Measurements from ENCODE around the gene ZMYM2.
"Not testable (repeated sequence)": the region's sequence is repeated elsewhere in the genome, so short reads cannot be mapped to it uniquely, and the experiment has no call there.

The ZMYM2 gene

GRCh38 chr13:19959831-19960652 is 1.5 kb downstream of the ZMYM2 start:
- FAIRE-seq (peak; percentile 92), DNase-seq (ENCODE audit: insufficient read length) (peak; percentile 48)
- TF ChIP-seq POLR2AphosphoS5 (IDR thresholded peaks at IDR 0.05; ENCODE audit: low read depth, low read length): no peak
- no peak for TF ChIP-seq POLR2A (IDR thresholded peaks at IDR 0.05; ENCODE audit: low read depth, low read length)
- no peak for TF ChIP-seq TAF1 (IDR thresholded peaks at IDR 0.05; ENCODE audit: borderline replicate concordance, low read depth, low read length)

- FAIRE-seq: no peak
- TF ChIP-seq TAF1 (IDR thresholded peaks at IDR 0.05; ENCODE audit: borderline replicate concordance, low read depth, low read length) (no peak), POLR2AphosphoS5 (IDR thresholded peaks at IDR 0.05; ENCODE audit: low read depth, low read length) (no peak), POLR2A (IDR thresholded peaks at IDR 0.05; ENCODE audit: low read depth, low read length) (no peak)
- DNase-seq (ENCODE audit: insufficient read length): no peak
These were observed 2.1 kb downstream of the ZMYM2 start for GRCh38 chr13:19960653-19960976.

GRCh38 chr13:19961489-19961888 is 3.0 kb downstream of the ZMYM2 start:
- FAIRE-seq (no peak), DNase-seq (ENCODE audit: insufficient read length) (no peak)
- no peak for TF ChIP-seq POLR2A (IDR thresholded peaks at IDR 0.05; ENCODE audit: low read depth, low read length)
- TF ChIP-seq TAF1 (IDR thresholded peaks at IDR 0.05; ENCODE audit: borderline replicate concordance, low read depth, low read length): no peak
- TF ChIP-seq POLR2AphosphoS5 (IDR thresholded peaks at IDR 0.05; ENCODE audit: low read depth, low read length): no peak

GRCh38 chr13:19961924-19962323 is 3.4 kb downstream of the ZMYM2 start:
- DNase-seq (ENCODE audit: insufficient read length) (no peak), FAIRE-seq (no peak)
- no peak for TF ChIP-seq POLR2AphosphoS5 (IDR thresholded peaks at IDR 0.05; ENCODE audit: low read depth, low read length)

GRCh38 chr13:19962894-19963293 is 4.4 kb downstream of the ZMYM2 start:
- no peak for DNase-seq (ENCODE audit: insufficient read length)
- no peak for TF ChIP-seq POLR2AphosphoS5 (IDR thresholded peaks at IDR 0.05; ENCODE audit: low read depth, low read length)
- TF ChIP-seq POLR2A (IDR thresholded peaks at IDR 0.05; ENCODE audit: low read depth, low read length): no peak
- TF ChIP-seq TAF1 (IDR thresholded peaks at IDR 0.05; ENCODE audit: borderline replicate concordance, low read depth, low read length): no peak

GRCh38 chr13:19967621-19968020 is 9.1 kb downstream of the ZMYM2 start:
- TF ChIP-seq POLR2A (IDR thresholded peaks at IDR 0.05; ENCODE audit: low read depth, low read length) (no peak), POLR2AphosphoS5 (IDR thresholded peaks at IDR 0.05; ENCODE audit: low read depth, low read length) (no peak), TAF1 (IDR thresholded peaks at IDR 0.05; ENCODE audit: borderline replicate concordance, low read depth, low read length) (no peak)
- DNase-seq (ENCODE audit: insufficient read length): no peak
- FAIRE-seq: peak; percentile 42

More at GRCh38 chr13:19962894-19963293, 4.4 kb downstream of the ZMYM2 start:
- no peak for FAIRE-seq

- not testable (repeated sequence) for FAIRE-seq; DNase-seq (ENCODE audit: insufficient read length)
These were observed 16.0 kb downstream of the ZMYM2 start for GRCh38 chr13:19974498-19975009.

- FAIRE-seq: no peak
- TF ChIP-seq TAF1 (IDR thresholded peaks at IDR 0.05; ENCODE audit: borderline replicate concordance, low read depth, low read length) (no peak), POLR2A (IDR thresholded peaks at IDR 0.05; ENCODE audit: low read depth, low read length) (no peak), POLR2AphosphoS5 (IDR thresholded peaks at IDR 0.05; ENCODE audit: low read depth, low read length) (no peak)
- no peak for DNase-seq (ENCODE audit: insufficient read length)
These were observed 20.4 kb downstream of the ZMYM2 start for GRCh38 chr13:19978831-19979437.

- TF ChIP-seq POLR2A (IDR thresholded peaks at IDR 0.05; ENCODE audit: low read depth, low read length) (no peak), TAF1 (IDR thresholded peaks at IDR 0.05; ENCODE audit: borderline replicate concordance, low read depth, low read length) (no peak), POLR2AphosphoS5 (IDR thresholded peaks at IDR 0.05; ENCODE audit: low read depth, low read length) (no peak)
- DNase-seq (ENCODE audit: insufficient read length) (no peak), FAIRE-seq (no peak)
These were observed 23.2 kb downstream of the ZMYM2 start for GRCh38 chr13:19981685-19982238.

- TF ChIP-seq POLR2A (IDR thresholded peaks at IDR 0.05; ENCODE audit: low read depth, low read length) (no peak), TAF1 (IDR thresholded peaks at IDR 0.05; ENCODE audit: borderline replicate concordance, low read depth, low read length) (no peak), POLR2AphosphoS5 (IDR thresholded peaks at IDR 0.05; ENCODE audit: low read depth, low read length) (no peak)
- no peak for DNase-seq (ENCODE audit: insufficient read length)
- no peak for FAIRE-seq
These were observed 24.0 kb downstream of the ZMYM2 start for GRCh38 chr13:19982447-19983043.

- no peak for TF ChIP-seq POLR2AphosphoS5 (IDR thresholded peaks at IDR 0.05; ENCODE audit: low read depth, low read length)
- TF ChIP-seq TAF1 (IDR thresholded peaks at IDR 0.05; ENCODE audit: borderline replicate concordance, low read depth, low read length): no peak
- DNase-seq (ENCODE audit: insufficient read length) (no peak), FAIRE-seq (peak; percentile 86)
These were observed 26.1 kb downstream of the ZMYM2 start for GRCh38 chr13:19984430-19985218.

Measured in GM12892 (cell line).